LNCAP (cell line): ENCODE measurements around the gene WAC.

Experiments used
- CTCF ChIP-seq: fragments of 450-650 bp; IDR thresholded peaks from 2 replicates; pipeline ENCODE4 v1.5.1; 2017; ENCODE audit warnings: mild to moderate bottlenecking

WAC gene

DNA sequence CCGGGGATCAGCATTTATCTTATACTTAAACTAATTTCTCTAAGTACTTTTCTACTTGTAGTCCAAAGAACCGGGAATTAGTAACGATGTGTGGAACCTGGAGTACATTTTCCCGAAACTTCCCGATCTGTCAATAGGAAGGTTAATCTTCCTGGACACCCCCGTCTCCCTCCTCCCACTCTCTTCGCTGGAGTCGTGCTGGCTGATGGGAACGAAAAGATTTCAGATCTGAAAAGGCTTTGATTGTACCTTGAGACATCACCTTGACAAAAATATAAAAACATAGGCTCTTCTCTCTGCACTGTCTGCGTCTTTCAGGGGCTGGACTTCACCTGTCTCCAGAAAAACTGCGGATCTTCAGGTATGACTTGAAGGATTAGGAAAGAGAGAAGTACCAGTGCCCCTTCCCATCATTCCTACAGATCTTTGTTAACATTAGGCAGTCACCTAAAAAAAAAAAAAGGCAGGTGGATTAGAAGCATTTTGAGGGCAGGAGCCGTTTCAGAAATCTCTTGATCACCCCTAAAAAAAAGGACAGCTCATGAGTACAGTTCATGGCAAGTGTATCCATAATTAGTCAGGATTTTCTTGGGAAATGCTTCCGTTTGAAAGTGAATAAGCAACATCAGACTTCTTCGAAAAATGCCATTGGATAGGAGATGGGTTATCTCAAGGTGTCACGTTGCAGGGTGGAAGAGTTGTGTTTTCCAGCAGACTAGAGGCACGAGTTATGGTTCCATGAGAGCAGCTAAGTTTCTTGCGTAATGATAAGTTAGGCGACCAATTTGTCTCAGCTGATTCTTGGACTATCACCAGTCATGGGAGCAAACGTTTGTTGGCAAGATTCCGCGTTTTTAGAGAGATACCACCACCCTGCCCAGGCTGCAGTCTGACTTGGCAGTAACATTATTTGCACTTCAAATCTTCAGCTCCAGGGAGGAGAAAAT is 136.6 kb downstream of the WAC start:
- no peak for TF ChIP-seq CTCF
